AG04449 (cell line): ENCODE measurements around the gene TJP3.

Experiments
- CTCF ChIA-PET: fragments of 350-600 bp; formaldehyde crosslinking; extraction: SDS; loops from one replicate; lab custom pipeline; 2021; ENCODE audit warnings: antibody characterized with exemption; lab: Yijun Ruan, JAX
- POLR2A ChIA-PET: fragments of 400-600, 350-600 bp; formaldehyde crosslinking; extraction: SDS; loops from one replicate; lab custom pipeline; 2020; ENCODE audit warnings: antibody characterized with exemption, inconsistent platforms; lab: Yijun Ruan, JAX
- DNase-seq: peaks from one replicate; pipeline ENCODE4 v3.0.0-alpha.2; 2010; ENCODE audit warnings: low read depth, low spot score
- H3K4me3 ChIP-seq: 2 replicates; pipeline ENCODE4 v1.5.1; 2011; ENCODE audit warnings: low read depth, mild to moderate bottlenecking, control low read depth, low read length
- TF ChIP-seq, protein P1 (sequence below): IDR thresholded peaks from one replicate; pipeline ENCODE4 v1.5.1; 2011; ENCODE audit warnings: mild to moderate bottlenecking, moderate library complexity, low read length, control low read depth, inconsistent platforms; ENCODE audit not compliant: insufficient read depth; ENCODE audit errors: missing control alignments

The TJP3 gene

DNA sequence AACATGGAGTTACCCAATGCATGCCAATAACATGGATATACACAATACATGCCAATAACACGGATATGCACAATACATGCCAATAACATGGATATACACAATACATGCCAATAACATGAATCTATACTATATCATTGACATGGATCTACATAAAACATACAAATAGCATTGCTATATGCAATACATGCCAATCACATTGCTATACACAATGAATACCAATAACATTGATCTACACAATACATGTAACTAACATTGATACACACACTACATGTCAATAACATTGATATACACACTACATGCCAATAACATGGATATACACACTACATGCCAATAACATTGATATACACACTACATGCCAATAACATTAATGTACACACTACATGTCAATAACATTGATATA lies 7.0 kb upstream of the TJP3 start:
- no peak for DNase-seq
- ChIA-PET POLR2A (no interaction called here), CTCF (interaction anchor here (0.9 to 4.2 kb wide), 7 partner anchors 9 to 49 kb away, joined by 3 to 33 read pairs (median 5); no protein-coding TSS in a partner anchor)
- TF ChIP-seq, protein P1, sequence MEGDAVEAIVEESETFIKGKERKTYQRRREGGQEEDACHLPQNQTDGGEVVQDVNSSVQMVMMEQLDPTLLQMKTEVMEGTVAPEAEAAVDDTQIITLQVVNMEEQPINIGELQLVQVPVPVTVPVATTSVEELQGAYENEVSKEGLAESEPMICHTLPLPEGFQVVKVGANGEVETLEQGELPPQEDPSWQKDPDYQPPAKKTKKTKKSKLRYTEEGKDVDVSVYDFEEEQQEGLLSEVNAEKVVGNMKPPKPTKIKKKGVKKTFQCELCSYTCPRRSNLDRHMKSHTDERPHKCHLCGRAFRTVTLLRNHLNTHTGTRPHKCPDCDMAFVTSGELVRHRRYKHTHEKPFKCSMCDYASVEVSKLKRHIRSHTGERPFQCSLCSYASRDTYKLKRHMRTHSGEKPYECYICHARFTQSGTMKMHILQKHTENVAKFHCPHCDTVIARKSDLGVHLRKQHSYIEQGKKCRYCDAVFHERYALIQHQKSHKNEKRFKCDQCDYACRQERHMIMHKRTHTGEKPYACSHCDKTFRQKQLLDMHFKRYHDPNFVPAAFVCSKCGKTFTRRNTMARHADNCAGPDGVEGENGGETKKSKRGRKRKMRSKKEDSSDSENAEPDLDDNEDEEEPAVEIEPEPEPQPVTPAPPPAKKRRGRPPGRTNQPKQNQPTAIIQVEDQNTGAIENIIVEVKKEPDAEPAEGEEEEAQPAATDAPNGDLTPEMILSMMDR: no peak
- H3K4me3 ChIP-seq: no peak overlapping the region

- TF ChIP-seq, protein P1: no peak
- H3K4me3 ChIP-seq: no peak overlapping the region
- ChIA-PET POLR2A (no interaction called here), CTCF (interaction anchor here (1.0 to 7.5 kb wide), 8 partner anchors 8 to 403 kb away, joined by 3 to 63 read pairs (median 4); partner anchors contain the start of gene PIP5K1C)
- no peak for DNase-seq
These were observed 347 bp upstream of the TJP3 start for GRCh38 chr19:3707868-3708206.

- ChIA-PET POLR2A (no interaction called here), CTCF (interaction anchor here (1.6 to 7.5 kb wide), 2 partner anchors 8 to 10 kb away, joined by 6 to 63 read pairs; partner anchors contain the start of gene PIP5K1C)
- H3K4me3 ChIP-seq: no peak overlapping the region
- DNase-seq: no peak
- TF ChIP-seq, protein P1: no peak
These were observed 2.2 kb downstream of the TJP3 start for GRCh38 chr19:3710265-3710812.

DNA sequence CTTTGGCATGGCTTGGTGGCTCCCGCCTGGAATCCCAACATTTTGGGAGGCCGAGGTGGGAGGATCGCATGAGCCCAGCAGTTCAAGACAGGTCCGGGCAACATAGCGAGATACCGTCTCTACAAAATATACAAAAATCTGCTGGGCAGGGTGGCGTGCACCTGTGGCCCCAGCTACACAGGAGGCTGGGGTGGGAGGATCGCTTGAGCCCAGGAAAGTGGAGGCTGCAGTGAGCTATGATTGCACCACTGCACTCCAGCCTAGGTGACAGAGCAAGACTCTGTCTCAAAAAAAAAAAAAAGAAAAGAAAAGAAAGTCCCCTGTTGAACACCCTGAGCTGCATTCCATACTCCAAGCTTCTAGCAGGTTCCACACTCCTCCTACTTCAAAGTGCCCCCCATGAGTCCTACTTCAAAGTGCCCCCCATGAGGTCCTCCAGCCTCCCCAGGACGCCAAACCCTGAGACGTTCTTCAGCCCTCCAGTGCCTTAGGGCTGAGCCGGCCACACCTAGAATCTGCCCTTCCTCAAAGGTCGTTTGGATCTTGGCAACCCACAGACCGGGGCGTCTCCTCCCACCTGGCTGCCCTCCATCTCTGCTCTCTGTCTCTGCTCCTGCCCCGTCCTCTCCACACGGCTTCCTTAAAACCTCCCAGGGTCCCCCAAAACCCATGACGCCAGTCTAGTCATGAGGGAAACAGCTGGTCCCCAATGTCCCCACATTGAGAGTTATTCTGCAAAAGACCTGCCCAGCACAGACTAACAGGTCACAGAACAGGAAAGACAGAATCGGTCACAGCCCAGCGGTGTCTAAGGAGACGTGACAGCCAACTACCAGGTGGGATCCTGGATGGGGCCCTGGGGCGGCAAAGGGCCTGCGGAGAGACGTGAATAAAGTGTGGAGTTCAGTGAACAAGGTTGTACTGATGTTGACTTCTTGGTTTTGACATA lies 4.8 kb downstream of the TJP3 start:
- DNase-seq: no peak
- ChIA-PET POLR2A (no interaction called here), CTCF (interaction anchor here (1.0 to 1.3 kb wide), 2 partner anchors 10 to 12 kb away, joined by 3 to 4 read pairs; partner anchors contain the start of gene PIP5K1C)
- TF ChIP-seq, protein P1: no peak
- H3K4me3 ChIP-seq: no peak overlapping the region

DNA sequence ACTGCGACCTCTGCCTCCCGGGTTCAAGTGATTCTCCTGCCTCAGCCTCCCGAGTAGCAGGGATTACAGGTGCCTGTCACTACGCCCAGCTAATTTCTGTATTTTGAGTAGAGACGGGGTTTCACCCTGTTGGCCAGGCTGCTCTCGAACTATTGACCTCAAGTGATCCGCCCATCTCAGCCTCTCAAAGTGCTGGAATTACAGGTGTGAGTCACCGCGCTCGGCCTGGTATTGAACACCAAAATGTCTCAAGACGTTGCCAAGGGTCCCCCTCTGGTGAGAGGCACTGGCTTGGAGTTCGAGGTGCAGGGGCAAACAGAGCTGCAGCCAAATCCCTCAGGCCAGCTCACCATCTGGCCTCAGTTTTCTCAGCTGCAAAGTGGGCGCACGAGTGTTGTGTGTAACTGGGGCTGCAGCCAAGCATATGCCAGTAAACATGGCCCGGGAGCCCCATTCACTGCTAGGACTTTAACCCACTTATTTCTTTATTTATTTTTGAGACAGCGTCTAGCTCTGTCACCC lies 8.0 kb downstream of the TJP3 start:
- H3K4me3 ChIP-seq: no peak overlapping the region
- TF ChIP-seq, protein P1: no peak
- no peak for DNase-seq
- POLR2A ChIA-PET: no interaction called here
- CTCF ChIA-PET: interaction anchor here (0.9 to 7.3 kb wide), 2 partner anchors 9 to 29 kb away, joined by 4 to 63 read pairs; partner anchors contain the start of gene TJP3

- CTCF ChIA-PET: interaction anchor here (0.9 to 7.3 kb wide), 5 partner anchors 11 to 55 kb away, joined by 3 to 63 read pairs (median 6); partner anchors contain the start of gene TJP3
- DNase-seq: no peak
- POLR2A ChIA-PET: no interaction called here
These were observed 11.7 kb downstream of the TJP3 start for GRCh38 chr19:3719868-3720267.

More at GRCh38 chr19:3719868-3720267, 11.7 kb downstream of the TJP3 start:
- TF ChIP-seq, protein P1: no peak
- H3K4me3 ChIP-seq: no peak overlapping the region
